CD4-positive, alpha-beta T cell treated with Interferon alpha-2 for 1 hour (primary cell): Measurements from ENCODE around the gene TMEM258.

ENCODE experiments used
- DNase-seq, 2 donors: peaks; one replicate each; pipeline ENCODE4 v3.0.0-alpha.2; 2020 to 2022

The TMEM258 gene

DNA sequence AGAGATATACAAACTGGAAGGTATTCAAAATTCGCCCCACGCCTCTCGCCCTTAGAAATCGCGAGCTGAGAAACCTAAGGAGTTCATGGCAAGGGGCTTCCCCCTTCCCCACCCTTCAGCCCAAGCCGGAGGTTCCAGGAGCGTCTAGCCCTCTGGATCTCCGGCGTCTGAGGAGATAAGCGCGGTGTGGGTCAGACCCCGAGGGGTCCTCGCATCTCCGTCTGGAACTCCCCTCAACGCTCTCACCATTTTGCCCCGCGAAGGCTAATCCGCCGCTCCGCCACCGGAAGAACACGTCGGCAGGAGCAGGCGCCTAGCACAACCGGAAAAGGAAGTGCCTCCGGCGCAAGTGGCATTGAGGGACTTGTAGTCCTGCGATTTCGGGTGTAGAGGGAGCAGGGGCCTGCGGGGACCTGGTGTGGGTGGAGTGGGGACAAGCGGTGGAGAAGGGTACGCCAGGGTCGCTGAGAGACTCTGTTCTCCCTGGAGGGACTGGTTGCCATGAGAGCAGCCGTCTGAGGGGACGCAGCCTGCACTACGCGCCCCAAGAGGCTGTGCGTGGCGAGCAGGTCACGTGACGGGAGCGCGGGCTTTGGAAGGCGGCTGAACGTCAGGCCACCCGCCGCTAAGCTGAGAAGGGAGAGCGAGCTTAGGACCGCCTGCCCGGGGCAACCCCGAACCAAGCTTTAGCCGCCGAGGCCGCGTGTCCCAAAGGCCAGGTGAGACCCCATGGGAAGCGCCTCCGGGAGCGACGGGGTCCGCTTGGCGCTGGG is at the start of gene TMEM258, which contains the start of gene FEN1:
Gene TMEM258 (minus strand): TSS at position 290 of the 773 bp plus-strand sequence. CDS start 41 bp downstream, at position 249.
Gene FEN1 (plus strand): TSS at position 602 of the 773 bp plus-strand sequence. CDS start 2,451 bp downstream, outside the sequence.
- DNase-seq = peak; percentile 88 to 89

- no peak for DNase-seq
These were observed 49.5 kb upstream of the TMEM258 start for GRCh38 chr11:61841636-61842527.

- DNase-seq = no peak
These were observed 48.0 kb upstream of the TMEM258 start for GRCh38 chr11:61840371-61840770.

DNA sequence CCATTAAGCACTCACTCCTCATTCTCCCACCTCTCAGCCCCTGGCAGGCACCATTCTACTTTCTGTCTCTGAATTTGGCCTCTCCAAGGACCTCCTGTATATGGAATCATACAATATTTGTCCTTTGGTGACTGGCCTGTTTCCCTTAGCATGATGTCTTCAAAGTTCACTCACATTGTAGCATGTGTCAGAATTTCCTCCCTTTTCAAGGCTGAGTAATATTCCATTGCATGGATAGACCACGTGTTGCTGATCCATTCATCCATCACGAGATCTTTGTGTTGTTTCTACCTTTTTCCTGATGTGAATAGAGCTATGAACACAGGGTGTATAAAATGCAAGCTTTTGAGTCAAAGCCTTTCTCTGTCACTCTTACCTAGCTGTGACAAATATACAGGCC is 47.3 kb upstream of the TMEM258 start:
- no peak for DNase-seq

- no peak for DNase-seq
These were observed 46.5 kb upstream of the TMEM258 start for GRCh38 chr11:61838921-61839320.

DNA sequence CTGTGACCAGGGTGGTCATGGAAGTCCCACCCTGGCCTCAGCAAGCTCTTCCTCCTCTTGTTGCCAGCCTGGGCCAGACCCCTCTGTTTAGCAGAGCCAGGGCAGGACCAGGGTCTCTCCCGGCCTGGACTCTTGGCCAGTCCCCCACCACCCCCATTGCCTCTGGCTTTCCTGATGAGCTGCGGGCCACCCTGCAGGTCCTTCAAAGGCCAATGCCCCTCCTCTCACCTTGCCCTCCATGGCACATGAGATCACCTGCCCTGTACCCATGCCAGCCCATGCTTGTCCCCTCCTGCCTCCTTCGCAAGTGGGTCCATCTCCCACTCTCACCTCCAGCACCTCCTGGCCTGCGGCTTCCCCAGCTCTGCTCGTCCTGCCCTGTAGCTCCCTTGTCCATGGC is 46.1 kb upstream of the TMEM258 start:
- DNase-seq = no peak

- no peak for DNase-seq
These were observed 45.1 kb upstream of the TMEM258 start for GRCh38 chr11:61837411-61838005.

DNA sequence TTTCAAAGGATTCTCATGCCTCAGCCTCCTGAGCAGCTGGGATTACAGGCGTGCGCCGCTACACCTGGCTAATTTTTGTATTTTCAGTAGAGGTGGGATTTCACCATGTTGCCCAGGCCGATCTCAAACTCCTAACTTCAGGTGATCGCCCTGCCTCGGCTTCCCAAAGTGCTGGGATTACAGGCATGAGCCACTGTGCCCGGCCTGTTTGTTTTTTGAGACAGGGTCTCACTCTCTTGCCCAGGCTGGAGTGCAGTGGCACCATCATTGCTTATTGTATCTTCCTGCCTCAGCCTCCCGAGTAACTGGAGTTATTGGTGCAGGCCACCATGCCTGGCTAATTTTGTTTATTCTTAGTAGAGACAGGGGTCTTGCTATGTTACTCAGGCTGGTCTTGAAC is 43.8 kb upstream of the TMEM258 start:
- DNase-seq = no peak

- DNase-seq = peak; percentile 52 to 66
These were observed 42.1 kb upstream of the TMEM258 start for GRCh38 chr11:61834278-61835048.

DNA sequence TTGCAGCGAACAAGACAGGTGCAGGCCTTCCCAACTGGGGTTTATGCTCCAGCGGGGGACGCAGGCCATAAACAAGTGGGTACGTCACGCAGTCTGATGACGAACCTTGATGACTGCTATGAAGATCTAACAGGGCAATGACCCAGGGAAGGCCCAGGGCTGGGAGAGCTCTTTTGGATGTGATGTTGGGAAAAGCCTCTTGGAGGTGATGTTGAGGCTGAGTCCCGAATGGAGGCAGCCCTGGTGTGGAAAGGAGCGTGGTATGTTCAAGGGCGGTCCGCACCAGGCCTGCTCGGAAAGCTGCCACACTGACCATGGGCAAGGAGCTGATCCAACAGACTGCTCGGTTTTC is 41.5 kb upstream of the TMEM258 start:
- no peak for DNase-seq

GRCh38 chr11:61833471-61833870 is 41.1 kb upstream of the TMEM258 start:
- no peak for DNase-seq

- DNase-seq = no peak
These were observed 40.4 kb upstream of the TMEM258 start for GRCh38 chr11:61832754-61833153.

DNA sequence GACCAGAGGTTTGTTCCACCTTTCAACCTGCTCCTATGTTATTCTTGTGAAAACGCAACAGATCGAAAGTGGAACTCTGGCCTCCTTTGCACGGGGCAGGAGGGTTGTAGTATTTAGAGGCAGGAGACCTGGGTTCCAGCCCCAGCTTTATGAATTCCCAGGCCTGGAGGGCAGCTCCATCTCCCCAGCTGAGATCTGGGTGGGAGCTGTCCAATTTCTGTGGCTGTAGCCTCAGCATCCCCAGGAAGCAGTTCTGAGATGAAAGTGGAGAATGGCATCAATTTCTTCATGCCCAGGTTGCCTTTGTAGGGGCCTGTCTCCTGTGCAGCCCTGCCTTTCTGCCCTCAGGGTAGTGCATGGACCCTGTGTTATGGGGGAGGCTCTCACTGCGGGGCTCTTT is 39.8 kb upstream of the TMEM258 start:
- no peak for DNase-seq

DNA sequence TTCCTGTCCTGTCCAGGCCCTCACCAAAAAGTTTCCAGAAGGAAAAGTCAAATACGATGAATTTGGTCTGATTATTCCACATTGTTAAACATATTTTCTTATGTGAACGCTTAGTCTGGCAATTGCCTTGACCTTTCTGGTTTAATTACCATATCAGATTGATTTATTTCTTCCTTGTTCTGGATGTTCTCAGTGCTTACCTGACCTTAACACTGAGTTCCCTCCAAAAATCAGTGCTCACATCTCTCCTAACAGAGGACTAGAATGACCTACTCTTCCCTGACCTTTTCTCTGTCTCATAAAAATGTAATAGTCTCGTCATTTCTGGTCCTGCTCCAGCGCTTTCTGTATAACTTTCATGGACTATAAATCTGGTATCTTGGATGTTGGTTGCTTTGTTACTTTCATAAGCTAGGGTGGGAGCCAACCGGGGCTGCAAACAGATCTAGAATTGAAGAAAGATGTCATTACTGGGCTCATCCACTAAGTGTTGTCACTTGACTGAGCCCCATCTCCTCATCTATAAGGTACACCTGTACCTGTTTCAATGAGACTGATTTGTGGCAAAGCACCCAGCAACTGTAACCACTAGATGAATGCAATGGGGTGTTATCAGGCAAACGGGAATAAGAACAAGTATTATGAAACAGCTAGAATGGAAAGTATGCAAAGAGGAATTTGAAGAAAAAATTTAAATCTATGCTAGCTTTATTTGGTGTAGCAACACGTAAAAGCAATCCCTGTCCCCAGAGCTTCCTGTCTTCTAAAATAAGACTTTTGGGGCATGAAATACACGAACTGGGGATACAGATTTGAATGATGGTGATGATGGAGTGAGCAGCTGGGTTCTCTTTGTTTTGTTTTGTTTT is 38.1 kb upstream of the TMEM258 start:
- no peak for DNase-seq

DNA sequence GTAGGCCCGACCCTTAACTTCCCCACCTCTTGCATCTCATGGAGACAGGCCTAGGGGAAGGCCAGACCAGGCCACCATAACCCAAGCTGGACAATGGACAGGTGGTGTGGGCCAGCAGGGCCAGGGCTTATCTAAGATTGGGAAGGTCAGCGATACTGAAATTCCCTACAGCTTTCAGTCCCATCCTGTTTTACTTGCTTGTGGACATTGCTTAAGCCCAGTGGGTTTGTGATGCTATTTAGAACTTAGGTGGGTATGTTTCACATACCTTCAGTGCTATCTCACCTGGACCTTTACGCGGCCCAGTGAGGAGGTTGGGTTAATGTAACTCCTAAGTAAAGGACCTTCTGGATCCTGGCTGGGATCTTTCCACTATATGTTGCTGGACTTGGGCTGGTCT is 37.4 kb upstream of the TMEM258 start:
- DNase-seq = no peak

DNA sequence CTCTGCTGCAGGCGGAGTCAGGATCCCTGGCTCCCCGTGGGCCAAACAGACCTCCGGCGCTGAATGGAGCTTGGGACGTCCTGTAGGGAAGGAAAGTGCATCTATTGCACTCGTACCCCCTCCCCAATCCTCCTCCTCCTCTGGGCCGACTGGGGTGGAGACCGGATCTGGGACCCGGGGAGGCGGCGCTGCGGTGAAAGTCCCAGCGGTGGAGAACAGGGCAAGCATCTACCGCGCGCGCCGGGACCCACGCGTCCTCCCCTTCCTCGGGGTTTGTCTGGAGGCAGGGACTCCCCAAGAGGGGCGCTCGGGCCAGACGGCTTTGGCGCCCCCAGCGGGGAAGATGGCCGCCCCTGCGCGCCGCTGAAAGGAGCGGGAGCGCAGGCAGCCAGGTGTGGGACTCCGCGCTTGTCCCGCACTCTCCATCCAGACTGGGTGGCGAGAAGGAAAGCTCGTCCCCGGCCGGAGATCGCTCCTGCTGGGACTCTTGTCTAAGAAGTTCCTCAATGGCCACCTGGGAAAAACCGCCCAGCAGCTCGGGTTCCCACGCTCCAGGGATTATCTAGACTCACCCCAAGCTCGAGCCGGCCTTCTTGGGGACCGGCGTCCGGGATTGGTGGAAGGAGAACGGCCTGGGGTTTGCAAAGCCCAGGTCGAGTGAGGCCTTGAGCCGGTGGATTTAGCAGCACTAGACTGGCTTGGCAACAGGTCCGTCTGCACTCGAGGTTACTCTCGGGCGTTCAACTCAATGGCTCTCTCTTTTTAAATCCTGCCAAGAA is 36.4 kb upstream of the TMEM258 start:
- peak in 1 of 2 donors; percentile 26 for DNase-seq

DNA sequence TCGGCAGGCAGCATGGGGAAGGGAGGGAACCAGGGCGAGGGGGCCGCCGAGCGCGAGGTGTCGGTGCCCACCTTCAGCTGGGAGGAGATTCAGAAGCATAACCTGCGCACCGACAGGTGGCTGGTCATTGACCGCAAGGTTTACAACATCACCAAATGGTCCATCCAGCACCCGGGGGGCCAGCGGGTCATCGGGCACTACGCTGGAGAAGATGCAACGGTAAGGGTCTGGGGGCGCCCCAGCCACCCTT is 35.9 kb upstream of the TMEM258 start:
- DNase-seq = no peak

- DNase-seq = peak; percentile 59 to 68
These were observed 35.4 kb upstream of the TMEM258 start, which contains the start of gene FADS2 for GRCh38 chr11:61827571-61828378. FADS2 (plus strand) TSS chr11:61828300; CDS start chr11:61828391, 91 bp downstream.

- peak in 1 of 2 donors; percentile 5 for DNase-seq
These were observed 34.7 kb upstream of the TMEM258 start for GRCh38 chr11:61826930-61827570.

DNA sequence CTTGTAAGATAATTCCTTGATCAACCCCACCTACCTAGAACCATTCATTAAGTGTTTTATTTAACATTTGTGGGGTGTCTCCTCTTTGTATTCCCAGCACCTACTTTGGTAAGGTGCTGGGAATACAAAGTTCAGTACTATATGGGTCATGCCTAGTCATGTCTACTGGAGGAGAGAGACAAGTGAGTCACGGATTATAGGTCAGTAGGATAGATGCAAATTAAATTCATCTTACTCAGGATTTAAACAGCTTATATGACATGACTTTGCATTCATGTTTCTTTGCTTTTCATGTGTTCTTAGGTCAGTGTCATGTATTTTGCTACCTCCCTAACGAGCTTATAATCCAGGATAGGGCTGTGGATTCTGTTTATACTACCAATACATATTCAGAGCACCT is 27.8 kb upstream of the TMEM258 start:
- DNase-seq = no peak
